CD4-positive, alpha-beta T cell treated with Interleukin-15 for 1 hour (primary cell): ENCODE measurements around the gene SMPD3.

Experiments used
- DNase-seq: peaks from one replicate; pipeline ENCODE4 v3.0.0-alpha.2; 2020

Gene SMPD3

DNA sequence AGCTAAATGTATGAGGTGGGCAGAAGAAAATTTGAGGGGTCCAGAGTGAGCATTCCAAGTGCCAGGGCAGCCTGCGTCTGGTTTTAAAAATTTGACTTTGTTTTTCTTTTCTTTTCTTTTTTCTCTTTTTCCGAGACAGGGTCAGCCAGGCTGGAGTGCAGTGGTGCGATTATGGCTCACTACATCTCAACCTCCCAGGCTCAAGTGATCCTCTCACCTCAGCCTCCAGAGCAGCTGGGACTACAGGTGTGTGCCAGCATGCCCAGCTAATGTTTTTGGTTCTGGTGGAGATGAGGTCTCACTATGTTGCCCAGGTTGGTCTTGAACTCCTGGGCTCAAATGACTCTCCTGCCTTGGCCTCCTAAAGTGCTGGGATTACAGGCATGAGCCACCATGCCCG, 15.6 kb downstream of the SMPD3 start:
- DNase-seq, result no peak

DNA sequence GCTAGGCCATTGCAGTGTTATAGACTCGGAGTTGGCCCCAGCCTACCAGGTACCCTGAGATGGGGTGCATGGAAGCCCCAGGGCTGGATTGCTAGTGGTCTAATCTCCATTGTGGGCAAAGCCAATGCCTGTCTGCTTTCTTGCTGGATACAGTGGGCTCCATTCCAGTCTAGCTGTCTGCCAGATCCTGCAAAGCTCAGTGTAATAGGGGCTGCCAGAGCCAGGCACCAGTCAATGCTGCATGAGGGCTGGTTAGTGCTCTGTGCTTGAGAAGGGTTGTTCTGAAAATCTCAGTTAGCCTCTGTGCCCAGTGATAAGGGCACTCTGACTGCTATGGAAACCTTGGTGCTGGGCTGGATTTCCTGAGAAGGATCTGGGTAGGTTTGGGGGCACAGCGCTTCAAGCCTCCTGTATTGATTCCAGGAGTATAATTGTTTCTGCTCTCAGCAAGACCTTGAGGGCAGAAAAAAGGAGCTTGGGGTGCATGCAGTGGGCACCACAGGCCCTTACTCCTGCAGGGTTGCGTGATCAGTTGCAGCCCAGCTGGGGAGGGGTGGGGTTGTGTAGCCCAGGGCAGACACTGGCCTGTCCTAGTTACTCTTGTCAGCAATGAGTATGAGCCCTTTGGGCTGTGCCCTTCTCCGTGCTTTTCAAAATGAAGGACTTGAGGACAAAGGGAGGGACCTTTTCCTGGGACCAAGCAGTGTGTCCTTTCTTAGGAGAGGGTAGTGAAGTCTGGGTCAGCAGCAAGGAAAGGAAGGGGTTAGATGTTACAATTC, 19.0 kb downstream of the SMPD3 start:
- DNase-seq, result no peak

DNA sequence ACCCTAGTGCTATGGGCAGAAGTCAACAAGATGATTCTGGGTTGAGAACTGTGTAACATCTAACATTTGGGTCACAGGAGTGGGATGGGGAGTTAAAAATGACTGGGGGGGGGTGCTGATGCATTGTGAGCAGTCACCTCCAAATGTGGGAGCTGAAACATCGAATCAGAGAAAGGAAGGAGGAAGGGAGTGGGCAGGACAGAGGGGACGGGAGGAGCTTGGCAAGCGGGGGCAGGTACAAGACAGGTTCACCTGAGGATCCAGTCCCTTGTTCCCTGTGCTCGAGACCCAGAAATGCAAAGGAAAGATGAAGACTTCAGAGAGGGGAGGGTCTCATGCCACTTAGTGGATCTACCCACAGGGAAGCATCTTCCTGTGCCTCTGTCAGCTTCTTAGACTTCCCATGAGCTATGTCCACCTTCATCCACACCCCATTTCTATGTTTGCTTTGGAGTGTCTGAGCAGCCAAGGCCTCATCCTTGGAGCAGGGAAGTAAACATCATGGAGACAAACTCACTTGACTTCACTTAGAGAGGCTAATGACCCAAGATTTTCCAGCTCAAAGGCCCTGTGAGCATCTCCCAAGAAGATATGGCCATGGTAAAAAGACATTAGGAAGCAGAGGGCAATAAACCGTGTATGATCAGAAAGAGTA, 20.5 kb downstream of the SMPD3 start:
- no peak for DNase-seq

DNA sequence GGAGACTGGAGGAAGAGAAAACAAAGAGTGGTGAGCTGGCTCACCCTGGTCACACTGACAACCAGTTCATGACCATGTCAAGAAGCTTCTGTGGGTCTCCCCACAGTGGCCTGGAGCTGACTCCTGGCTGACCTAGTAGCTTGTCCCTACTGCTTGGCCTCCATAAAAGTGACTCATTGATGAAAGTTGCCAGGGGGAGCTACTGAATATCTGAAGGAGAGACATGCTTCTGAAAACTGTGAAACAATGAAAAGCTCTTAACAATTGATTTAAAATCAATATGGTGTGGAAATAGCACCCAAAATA, 22.0 kb downstream of the SMPD3 start:
- DNase-seq, result no peak

DNA sequence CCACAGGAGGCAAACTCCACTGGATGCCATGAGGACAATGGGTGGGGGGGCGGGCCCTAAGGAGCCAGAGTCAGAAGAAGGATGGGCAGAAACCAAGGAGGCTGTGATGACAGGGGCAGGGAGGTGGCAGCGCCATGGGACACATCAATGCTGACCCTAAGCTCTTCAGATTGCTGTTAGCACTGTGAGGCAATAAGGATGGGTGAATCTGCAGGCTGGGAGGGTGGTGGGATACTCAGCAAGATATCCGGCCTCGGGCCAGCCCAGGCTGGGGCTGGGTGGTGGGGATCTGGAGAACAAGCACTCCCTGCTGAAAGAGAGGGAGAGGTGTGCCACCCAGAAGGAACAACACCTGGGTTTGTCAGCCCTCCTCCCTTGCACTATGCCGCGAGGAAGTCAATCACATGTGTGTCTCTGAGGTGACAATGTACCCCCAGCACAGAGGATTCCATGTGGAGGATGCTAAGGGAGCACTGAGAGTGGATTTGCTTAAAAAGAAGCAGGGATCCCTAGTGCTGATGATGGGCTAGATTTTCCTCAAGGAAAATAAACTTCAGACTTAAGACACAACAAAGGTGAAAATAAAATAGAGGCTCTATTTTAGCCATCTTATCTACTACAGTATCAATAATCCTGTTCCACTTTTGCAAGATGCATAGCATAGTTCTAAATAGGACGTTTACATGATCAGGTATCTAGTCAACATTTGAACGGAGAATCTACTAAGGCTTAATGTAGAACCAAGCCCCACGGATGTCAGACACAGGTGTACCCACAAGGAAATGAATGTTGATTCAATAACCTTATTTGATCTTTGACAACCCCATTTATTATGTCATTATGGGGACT, 22.6 kb downstream of the SMPD3 start:
- no peak for DNase-seq

DNA sequence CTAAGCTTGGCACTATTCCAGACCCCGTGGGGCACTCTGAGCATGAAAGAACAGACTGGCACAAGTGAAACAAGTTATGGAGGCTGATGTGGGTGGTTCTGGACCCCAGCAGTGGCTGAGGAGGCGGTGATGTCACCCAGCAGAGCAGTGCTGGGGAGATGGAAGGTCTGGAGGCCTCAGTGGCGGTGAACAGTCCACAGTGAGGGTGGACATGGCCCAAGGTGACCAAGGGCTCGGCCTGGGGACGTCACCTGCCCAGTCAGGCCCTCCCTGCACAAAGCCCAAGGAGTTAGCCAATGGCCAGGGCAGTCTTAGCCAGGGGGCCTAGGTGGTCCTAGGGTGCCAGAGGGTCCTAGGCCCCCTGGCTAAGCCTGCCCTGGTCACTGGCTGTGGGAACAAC, 24.5 kb downstream of the SMPD3 start:
- no peak for DNase-seq

DNA sequence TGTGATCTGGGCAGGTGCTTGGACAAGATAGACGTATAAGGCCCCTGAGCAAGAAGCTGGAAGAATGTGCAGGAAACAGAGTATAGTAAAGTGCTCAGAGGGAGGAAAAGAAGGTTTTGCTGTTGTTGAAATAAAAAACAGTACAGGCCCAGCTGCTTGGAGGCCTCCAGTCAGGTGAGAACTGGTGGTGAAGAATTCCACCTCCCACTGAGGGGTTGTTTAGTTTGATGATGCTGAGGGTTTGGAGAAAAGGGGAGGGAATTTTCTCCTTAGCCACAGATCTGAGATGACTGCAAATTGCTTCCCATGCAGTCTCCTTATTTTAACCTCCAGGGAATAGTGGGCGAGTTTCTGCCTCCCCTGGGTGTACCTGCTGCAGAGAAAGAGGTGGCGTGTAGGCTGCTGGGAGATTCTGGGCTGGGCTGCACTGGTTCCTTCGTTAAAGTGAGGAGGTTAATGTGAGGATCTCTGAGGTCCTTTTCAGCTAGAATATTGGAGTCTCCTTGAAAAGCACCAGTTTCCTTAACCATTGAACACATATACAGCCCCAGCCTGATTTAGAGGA, 25.8 kb downstream of the SMPD3 start:
- no peak for DNase-seq

DNA sequence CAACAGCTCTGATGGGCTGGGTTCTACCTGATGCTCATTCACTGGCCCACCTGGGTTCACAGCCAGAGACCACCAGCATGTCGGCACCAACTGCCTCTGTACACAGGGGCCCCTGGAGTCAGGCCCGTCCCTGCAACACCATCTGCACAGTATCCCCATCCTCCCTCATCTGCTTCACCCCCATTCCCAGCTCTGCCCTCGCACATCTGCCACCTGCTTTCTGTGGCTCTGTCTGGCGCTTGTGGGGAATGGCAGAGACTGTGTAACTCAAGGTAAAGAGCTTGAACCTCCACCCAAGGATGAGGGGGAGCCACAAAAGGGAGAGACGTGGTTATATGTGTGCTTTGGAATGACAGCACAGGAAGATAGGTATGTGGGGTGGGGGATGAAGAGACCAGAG, 27.2 kb downstream of the SMPD3 start:
- no peak for DNase-seq

DNA sequence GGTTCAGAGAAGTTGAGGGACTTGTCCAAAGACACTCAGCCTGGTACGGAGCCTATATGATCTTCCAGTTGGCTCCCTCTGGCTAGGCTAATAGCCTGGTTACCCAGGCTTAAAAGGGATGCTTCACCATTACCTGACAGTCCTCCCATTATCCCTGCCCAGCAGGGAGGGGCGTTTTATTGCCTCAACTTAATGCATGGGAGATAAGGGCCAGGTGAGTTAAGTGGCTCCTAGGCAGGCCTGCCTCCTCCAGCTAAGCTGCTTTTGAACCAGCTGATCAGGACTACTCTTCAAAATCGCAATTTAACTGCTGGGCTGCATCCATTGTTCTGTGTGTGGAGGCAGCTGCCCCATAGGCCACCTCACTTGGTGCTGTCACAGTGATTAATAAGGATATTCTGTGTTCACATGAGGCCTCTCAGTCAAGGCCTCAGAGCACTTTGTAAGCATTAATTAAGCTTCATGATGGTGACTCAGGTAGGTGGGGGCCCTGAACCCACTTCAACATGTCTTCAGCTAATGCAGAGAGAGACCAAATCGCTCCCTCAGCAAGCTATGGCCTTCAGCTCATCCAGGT, 27.9 kb downstream of the SMPD3 start:
- DNase-seq, result no peak

DNA sequence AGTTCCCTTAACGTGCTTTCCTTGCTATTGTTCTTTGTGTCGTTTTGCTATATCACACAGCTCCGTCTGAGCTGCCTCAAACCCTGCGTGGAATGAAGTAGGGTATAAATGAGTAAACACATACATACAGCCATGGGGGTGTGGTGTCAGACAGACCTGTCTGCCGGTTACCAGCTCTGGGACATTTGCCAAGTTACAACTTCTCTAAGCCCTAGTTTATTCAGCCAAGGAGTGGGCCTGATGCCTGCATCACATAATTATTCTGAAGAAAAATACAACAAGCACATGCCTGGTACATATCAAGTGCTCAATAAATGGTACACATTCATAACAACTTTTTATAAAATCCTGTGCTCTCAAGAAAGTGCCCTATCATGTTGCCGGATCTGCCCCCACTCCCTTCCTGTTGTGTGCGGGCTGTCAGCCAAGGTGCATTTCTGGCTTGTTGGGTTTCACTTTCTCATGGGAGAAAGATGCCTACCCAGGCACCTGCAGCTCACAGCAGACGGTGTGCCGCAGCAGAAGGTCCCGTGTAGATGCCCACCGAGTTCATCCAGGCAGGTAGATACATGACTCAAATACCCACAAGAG, 30.5 kb downstream of the SMPD3 start:
- peak; percentile 74 for DNase-seq

DNA sequence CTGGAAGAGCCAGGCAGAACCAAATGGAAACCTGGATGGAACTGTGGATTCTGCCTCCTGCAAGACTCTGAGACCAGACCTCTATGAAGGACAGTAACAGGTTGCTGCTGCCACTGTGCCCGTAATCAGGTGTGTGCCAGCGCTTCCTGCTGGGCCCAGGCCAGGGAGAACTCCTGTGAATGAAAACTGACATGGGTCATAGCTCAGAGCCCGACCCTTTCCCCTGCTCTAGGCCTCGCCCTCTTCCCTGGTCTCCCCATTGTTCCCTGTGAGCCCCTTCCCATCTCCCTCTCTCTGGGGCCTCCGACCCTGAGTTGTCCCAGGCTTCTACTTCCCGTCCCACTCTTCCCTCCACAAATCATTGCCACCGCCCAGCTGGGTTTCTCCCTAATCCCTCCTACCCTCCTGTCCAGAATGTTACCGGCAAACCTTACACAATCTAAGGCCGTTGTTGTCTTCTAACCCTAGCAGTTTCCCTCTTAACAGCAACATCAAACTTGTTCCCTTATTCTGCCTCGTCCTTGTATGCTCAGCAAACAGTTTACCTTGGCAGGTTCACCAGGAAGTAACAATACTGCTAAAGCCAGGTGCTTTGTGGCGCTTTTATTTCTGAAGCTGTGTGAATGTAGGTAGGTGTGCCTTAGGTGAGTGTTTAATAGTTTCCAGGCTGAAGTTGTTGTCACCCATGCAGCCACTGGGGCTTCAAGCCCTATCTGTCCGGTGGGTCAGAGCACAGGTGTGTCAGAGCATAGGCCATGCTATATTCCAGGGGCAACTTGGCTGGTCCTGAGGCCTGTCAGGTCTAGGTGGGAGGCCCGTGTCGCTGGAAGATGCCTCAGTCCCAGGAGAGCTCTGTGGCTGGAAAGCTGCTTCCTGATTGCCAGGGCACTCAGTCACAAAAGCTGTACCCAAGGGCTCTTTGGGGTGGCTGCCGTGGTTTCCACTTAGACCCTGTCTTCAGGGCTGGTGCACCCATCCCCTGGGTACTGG, 32.0 kb downstream of the SMPD3 start:
- no peak for DNase-seq

DNA sequence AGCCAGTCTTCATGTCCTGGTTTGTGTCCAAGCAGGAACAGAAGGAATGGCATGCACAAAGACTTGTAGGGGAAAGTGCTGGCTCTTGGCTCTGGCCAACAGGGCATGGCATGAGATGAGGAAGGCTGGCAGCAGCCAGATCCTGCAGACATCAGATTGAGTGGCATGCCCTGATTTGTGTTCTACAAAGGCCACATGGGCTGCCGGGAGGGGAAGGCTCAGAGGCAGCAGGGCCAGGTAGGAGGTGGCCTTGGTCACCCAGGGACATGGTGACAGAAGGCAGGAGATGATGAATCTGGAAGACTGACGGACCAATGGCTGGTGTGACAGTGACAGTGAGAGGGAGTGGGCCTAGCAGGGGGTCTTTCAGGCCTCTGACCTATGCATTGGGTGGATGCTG, 33.7 kb downstream of the SMPD3 start:
- DNase-seq, result no peak

DNA sequence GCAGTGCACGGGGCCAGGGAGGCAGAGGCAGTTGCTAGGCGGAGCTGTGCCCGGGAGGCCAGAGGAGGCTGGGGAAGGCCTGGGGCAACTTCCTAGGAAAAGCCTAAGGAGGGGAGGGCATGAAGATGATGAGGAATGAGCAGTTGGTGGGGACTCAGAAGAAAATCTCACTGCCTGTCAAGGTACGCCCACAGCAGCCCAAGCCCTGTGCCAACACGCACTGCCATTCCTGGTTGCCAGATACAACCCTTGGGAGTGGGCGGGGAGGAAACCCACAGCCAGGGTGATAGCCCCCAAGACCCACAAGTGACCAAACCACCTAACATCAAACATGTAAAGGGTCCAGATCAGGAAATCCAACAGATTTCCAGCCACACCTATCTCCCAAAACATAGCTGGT, 36.2 kb downstream of the SMPD3 start:
- no peak for DNase-seq

DNA sequence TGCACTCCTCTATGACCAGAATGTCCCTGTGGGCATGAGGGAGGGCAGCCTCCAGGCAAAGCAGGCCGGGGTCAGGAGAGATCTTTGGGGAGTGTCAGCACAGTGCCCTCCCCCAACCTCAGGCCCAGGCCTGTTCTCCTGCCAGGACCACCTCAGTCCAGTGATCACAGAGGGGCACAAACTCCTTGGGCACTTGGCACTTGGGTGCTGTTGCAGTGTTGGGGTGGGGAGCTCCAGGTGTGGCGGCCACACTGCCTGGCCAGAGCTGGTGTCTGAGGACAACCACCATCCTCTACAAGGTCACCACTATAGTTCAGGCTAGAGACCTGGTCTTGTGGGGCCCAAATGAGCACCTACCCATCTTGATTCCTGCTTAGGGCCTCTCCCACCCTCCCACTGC, 37.2 kb downstream of the SMPD3 start:
- no peak for DNase-seq

DNA sequence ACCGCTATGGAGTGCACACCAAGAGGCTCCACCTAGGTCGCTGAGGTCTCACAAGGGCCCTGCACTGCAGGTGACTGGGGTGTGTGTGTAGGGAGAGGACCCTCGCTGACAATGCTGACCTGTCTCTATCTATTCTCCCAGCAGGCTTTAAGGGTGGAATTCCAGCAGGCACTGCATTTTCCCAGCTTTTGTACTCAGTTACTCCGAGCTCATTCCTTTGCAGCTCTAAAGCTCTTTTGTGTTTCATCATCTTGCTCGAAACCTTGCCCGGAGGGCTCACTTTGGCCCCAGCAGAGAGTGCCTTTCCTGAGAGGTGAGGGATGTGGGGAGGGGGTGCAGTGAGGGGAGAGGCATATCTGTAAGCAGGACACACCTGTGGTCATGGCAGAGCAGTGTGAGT, 39.3 kb downstream of the SMPD3 start:
- no peak for DNase-seq

DNA sequence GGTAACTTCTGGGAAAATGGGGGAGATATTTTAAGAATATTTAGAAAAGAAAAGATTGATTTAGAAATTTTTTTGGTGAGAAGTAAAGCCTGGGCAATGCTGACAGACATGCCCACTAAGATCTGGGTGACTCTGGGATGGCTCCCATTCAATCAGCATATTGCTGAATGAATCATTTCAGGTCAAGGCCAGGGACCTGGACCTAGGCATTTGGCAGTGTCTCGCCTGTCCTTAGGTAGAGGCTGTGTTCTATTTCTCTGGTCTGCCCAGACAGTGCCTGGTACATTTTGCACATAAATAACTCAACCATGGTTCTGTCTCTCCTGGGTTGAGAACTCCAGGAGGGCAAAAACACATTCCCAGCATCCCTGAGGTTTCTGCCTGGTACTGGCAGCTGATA, 39.9 kb downstream of the SMPD3 start:
- no peak for DNase-seq

DNA sequence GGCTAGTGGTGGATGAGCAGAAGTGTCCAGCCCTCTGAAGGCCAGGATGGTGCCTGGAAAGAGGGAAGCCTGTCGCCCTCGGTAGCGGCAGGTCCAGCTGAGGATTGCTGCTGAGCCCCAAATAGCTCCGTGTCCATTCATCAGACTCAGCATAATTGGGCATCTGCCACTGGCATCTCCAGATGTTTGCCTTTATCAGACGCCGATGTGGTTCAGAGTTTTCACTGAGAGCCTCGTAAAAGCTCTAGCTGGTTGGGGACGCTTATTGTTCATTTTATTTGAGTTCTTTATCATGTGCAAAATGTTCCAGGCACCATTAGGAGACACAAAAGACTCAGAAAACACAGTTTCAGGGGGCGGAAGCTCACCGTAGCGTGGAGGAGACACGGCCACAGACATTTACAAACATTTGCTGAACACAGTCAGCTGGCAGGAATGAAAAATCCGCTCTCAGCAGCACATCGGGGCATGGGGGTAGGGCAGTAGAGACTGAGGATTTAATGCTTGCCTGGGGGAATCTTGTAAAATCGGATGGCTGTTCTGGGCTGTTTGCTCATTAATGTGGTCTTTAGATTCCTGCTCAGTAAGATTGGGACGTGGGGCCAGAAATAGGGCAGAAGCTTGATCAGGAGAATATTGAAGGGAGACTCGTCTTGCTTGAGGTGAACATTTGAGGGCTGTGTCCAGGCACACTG, 41.7 kb downstream of the SMPD3 start:
- DNase-seq, result no peak

DNA sequence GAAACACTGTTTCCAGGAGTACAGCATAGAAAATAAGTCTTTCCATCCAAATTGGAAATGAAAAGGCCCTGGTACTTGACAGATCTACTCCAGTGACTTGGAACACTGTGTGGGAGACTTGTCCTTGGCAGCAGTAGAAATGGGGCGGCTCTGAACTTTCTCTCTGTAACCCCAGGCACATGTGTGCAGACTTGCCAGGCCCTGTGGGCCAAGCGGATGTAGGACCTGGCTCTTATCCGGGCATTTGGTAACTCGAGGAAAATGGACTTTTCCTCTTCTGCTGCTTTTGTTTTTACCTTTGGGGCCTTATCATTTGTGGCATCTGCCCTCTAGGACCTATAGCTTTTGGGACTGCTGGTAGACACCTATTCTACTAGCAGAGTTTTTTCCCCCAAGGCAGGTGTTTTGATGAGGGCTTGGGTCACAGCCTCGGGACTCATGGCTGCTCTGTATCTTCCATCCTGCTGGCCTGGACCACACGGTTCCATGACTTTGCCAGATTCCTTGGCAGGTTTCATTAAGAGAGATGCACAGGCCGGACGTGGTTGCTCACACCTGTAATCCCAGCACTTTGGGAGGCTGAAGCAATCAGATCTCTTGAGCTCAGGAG, 43.5 kb downstream of the SMPD3 start:
- DNase-seq, result no peak

DNA sequence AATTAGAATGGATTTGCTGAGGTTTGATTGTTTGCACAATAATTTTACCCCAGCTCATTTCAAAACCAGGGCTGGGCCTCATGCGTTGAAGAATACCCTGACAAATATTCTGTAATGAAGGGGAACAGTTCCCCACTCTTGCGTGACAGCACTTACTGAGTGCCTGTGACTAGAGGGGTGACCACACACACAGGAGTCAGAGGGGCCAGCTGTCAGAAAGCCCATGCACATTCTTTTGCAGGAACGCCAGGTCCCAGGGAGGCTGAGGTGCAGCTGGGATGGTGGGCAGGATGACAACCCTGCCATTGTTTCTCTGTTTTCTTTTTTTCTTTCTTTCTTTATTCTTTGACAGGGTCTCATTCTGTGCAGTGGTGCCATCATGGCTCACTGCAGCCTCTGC, 44.6 kb downstream of the SMPD3 start:
- DNase-seq, result no peak

DNA sequence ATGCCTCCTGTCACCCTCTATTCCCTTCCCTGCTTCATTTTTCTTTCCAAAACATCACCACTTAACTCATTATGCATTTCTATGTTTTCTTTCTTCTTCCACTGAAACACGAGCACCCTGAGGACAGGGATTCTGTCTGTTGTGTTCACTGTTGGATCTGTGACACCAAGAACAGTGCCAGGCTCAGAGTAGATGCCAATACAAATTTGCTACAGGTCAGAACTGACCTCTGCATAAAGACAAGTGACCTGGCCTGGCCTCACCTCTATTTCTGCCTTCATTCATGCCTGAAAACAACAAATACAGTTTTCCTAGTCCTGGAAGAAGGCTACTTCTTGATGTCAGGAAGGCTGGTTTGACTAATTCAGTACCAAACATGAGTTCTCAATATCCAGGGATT, 45.1 kb downstream of the SMPD3 start:
- no peak for DNase-seq

DNA sequence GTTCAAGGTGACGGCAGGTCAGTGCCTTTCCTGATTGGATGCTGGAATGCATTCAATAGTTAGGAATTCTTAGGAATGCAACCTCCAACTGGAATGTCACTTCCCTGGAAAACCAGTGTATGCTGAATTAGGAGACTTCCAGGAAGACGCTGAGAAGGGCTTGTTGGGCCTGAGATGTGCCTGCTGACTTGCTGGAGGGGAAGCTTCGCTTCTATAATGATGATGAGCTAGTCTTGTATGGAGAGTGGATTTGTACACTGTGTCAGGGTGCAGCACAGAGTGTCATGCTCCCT, 45.6 kb downstream of the SMPD3 start:
- DNase-seq, result no peak
